ENCODE data around the gene GOLGA8T.
"Not testable (repeated sequence)": the region's sequence is repeated elsewhere in the genome, so short reads cannot be mapped to it uniquely, and the experiment has no call there.

Gene GOLGA8T

GRCh38 chr15:30191639-30192038 lies 56.8 kb downstream of the GOLGA8T start:
- DNase-seq (ENCODE audit: low read depth in 3 of 3): not testable (repeated sequence)

- DNase-seq (ENCODE audit: low read depth in 3 of 3): not testable (repeated sequence)
These were observed 57.4 kb downstream of the GOLGA8T start for GRCh38 chr15:30192119-30192745.

- not testable (repeated sequence) for DNase-seq (ENCODE audit: low read depth in 3 of 3)
These were observed 58.0 kb downstream of the GOLGA8T start for GRCh38 chr15:30192892-30193291.
